Activated T-cell treated with anti-CD3 and anti-CD28 coated beads for 1 hour (primary cell): Measurements from ENCODE around the gene NFIX.

Experiments
- DNase-seq: peaks from one replicate; pipeline ENCODE4 v3.0.0-alpha.2; 2020; ENCODE audit warnings: low read depth

Gene NFIX

DNA sequence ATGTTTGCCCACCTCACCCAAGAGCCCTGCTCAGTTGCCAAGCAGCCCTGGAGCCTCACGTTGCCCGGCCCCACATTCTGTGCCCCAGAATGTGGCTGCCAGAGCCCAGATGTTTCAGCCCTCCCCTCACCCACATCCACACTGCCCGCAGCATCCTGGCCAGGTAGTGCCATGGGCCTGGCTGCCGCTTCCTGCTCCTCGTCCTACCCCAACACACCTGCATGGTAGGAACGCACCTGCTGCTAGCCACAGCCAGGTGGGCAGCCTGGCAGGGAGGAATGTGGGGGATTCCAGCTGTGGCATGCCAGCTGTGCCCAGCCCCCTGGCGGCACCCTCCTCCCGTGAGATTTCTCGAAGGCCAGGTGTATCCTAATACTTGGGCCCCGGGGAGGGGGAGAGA is 7.5 kb upstream of the NFIX start:
- no peak for DNase-seq

DNA sequence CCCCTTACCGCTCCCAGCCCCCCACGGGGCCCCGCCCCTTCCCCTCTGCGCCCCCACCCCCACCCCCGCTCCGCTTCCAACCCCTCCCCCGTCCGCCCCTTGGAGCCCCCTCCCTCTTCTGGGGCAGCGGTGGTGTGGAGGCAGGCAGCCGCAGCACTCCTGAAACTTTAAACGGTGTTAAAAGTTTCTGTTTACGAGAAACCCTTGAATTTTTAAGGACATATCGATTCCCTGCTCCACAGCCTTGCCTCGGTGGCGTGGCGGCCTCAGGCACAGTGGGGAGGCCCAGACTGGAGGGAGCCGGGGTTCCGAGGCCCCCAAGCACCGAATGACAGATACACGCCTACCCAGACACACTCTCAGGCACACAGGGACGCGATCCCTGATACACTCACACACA is 4.8 kb upstream of the NFIX start:
- DNase-seq = no peak

DNA sequence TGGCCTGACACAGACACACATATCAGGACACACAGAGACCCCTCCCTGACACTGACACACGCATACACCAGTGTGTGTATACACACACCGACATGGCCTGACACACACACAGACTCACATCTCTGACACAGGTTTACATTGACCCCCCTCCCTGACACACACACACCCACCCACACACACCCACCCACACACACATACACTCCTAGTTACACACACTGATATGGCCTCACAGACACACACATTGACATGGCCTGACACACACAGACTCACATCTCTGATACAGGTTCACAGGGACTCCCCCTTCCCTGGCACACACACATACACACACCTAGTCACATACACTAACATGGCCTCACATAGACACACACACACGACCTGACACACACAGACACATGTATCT is 4.4 kb upstream of the NFIX start:
- DNase-seq = no peak

DNA sequence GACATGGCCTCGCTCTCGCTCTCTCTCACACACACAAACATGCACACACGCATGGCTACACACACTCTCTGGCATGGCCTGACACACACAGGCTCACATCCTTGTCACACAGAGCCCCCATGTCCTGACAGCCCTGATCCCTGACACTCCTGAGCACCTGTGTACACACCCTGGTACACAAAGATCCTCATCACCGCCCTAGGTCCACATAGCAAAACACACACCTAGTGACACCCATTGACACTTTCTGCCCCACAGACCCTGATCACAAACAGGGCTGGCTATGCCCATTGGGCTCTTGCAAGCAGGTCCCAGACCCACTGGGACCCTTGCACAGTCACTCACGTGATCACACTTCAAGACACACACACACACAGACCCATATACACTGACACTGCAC is 4.0 kb upstream of the NFIX start:
- no peak for DNase-seq

DNA sequence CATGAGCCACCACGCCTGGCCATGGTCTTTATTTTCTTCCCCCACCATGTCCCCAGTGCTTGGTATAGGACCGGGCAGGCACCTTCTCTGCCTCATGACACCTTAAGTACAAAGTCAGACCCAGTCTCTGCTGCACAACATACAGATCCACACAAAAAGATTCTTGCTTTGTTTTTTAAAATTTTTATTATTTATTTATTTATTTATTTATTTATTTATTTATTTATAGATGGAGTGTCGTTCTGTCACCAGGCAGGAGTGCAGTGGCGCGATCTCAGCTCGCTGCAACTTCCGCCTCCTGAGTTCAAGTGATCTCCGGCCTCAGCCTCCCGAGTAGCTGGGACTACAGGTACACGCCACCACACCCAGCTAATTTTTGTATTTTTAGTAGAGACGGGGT is 2.5 kb upstream of the NFIX start:
- no peak for DNase-seq

DNA sequence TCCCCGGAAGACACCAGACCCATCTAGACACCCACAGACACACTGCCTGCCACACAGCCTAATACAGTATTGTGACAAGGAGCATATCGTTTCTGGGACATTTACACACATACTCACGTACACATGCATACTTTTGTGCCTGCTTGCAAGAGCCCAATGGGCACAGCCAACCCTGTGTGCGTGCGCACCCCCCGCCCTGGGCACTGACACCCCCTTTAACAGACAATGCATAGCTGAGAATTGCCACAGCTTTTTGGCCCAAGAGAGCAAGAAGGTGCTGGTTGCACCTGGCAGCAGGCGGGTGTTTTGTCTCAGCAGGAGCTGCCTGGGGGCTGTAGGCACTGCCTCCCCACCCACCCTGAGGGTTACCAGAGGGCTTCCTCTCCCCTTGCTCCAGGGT is 1.7 kb upstream of the NFIX start:
- DNase-seq = no peak

DNA sequence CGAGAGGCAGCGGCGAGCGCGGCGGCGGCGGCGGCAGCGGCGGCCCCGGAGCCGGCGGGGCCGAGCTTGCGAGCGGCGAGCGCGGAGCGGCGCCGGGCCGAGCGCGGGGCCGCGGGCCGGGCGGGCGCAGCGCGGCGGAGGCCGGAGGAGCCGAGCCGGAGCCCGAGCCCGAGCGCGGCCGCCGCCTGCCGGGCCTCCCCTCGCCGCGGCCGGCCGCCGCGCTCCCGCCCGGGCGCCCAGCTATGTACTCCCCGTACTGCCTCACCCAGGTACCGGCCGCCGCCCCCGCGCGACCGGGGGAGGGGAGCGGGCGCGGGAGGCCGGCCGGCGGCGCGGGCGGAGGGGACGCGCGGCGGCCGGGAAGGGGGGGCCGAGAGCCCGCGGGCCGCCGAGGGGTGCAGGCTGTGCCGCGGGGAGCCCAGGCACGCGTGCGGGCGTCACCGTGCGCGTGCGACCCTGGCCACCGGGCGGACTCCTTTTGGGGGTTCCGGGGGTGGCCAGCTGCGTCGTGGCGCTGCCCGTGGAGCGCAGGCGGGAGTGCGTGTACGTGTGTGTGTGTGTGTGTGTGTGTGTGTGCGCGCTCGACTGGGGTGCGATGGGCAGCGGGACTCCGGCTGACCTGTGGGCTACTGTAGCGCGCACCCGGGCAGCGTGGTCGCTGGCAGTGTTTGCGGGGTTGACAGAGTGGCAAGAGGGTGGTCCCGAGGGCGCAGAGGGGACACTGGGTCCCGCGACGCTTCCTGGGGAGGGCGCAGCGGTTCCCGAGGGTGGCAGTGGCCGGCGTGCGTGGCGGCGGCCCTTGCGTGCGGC is 526 bp downstream of the NFIX start:
- no peak for DNase-seq

DNA sequence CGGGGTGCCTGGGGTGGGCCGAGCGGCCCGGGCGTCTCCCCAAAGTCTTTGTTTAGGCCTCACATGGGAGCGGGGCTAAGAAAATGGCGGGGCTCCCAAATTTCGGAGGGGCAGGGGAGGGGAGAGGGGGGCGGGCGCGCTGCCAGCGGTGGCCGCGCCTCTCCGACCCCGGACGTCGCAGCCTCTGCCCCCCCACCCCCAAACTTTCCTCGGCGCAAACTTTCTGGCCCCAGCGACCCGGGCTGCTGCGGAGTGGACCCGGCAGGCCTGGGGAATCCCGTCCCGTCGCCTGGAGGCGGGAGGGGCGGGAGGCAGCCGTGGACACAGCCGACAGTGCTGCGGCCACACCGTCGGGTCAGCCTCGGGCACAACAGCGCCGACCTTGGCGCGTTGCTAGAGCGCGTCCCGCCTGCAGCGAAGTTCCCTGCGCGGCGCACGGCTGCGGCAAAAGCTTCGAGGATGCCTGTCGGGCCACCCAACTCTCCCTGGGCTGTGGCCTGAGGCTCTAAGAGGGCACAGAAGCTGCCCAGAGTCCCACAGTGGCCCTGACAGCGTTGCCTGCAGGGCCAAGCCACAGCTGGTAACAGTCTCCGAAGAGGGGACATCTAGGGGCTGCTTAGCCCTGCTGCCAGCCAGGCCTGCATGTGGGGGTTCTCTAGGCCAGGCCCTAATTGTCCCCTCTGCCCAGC is 1.3 kb downstream of the NFIX start:
- DNase-seq = no peak

DNA sequence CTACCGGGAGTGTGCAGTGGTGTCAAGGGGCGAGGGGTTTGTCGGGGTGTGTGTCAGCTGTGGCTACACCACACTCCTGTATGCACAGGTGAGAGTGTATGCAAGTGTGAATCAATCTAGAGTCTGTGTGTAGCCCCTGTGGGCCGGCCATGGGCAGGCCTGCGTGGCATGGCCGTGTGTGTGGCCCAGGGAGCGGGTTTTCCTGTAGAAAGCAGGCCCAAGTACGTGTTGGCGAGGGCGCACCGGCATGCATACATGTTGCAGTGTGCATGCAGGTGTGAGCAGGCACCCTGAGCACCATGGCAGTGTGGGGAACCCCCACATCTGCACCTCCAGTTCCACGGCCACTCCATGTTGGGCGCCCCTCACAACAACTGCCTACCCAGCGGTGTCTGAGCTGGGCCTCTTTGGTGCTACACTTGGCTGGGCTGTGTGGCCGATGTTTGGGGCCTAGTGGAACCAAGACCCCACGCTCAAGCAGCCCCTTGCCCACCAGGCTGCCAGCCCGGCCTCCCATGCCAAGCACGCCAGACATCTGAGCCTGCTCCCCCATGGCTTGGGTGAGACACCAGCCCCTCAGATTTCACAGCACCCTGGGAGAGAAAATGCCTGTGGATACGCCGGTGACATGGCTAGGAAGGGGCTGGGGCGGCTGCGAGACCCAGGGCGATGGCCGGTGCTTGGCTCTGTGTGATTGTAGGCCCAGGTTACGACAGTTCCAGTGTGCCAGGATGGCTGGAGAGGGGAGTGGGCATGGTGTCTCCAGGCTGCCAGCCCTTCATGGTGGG is 2.1 kb downstream of the NFIX start:
- DNase-seq = no peak

DNA sequence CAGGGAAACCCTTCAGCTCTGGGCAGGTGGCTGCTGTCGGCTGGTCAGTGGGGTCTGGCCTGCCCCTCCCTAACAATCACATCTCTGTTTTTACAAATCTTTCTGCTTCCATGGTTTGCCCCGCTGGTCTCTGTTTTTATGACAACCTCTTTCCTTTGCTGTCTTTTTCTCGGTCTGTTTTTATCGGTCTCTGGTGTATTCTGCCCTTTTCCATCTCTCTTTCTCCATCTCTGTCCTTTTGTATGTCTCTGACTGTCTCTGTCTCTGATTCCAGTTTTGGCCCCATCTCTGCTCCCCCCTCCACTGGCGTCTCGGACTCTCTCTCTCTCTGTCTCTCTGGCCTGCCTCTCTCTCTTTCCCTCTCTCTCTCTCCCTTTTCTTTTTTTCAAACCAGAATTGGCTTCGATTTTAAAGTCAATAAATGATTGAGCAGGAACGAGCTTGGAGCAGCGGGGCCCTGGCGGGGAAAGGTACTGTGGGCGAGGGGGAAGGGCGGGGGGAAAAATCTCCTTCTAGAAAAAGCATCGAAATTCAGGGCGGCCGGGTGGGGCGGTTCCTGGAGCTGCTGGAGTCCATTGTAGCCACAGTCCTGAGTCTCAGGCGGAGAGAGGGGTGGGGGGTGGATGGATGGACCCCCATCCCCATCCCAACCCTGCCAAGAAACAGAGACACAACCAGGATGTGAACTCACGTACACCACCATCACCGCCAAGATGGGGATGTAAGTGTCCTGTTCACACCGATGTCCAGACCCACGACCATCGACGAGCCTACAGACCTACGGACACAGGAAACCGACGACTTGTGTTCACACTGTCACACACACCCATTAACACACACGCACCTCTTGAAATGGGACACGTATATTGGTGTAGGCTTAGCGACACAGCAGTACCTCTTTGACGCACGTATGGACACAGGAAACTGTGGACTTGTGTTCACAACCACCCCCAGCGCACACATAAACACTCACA is 3.0 kb downstream of the NFIX start:
- no peak for DNase-seq

DNA sequence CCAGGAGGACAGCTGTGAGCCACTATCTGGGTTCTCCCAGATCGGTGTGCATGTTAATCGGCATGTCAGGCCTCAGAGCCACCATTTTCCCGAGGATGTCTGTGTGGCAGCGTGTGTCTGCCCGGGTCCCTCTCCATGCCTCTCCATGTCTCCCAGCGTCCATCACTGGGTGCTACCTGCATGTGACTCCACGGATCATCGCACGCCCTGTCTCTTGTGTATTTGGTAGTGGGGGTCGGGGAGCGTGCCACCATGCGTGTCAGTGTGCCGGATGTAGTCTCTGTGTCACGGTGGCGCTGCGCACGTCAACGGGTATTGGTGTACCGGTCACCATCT is 5.9 kb downstream of the NFIX start:
- DNase-seq = no peak

DNA sequence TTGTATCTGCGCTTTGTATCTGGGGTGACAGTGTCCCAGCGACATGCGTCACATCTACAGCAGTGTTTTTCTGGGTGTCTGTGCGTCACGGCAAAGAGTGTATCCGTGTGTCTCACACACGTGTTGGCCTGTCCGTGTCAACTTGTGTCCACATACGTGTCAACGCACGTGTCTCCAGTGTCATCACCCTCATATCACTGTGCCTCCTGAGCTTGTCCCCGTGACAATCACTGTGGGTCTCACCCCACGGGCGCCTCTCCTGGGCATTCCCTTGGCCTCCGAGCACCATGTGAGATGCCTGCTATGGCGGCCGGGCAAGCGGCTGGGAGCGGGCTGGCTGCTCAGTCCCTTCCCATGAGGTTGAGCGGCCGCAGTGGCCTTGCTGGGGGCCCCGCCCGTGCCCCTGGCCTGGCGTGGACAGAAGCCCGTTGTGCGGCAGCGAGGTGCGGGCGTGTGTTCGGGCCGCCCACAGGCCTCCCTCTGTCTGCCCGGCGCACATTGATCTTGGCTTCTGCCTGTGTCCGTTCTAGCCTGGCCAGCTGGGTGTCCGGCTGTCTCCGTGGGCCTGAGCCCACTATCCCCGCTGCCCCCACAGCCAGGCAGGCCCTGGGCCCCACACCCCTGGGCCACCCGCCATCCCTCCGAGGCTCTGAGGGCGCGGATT is 6.4 kb downstream of the NFIX start:
- no peak for DNase-seq

DNA sequence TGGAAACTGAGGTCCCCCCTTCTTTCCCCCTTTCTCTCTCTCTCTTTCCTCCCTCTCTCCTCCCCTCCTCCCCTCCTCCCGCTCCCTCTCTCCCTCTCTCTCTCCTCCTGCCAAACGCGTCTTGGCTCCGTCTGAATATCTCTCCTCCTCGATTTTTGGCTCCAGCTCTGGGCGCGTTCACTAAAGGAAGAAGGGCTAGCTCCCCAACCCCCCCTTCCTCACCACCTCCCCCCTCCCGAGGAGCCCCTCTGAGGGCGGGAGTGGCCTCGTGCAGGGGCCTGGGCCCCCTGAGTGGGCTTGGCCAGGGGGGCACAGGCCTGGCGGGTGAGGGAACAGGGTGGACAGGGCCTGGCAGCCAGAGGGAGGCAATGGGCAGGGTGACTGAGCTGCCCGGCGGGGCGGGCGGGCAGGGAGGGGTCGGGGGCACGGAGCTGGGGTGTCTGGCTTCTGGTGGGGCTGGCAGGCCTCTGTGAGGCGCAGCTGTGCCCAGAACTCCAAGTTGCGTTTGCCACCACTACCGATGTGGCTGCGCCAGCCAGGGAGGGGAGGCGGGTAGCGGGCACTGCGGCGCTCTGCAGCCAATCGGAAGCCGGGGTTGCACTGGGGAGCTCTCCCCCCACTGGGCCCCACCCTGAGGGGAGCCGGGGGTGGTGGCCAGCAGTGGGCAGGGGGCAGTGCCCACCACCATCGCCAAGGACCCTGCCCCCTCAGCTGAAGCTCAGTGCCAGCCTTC is 7.1 kb downstream of the NFIX start:
- DNase-seq = no peak

DNA sequence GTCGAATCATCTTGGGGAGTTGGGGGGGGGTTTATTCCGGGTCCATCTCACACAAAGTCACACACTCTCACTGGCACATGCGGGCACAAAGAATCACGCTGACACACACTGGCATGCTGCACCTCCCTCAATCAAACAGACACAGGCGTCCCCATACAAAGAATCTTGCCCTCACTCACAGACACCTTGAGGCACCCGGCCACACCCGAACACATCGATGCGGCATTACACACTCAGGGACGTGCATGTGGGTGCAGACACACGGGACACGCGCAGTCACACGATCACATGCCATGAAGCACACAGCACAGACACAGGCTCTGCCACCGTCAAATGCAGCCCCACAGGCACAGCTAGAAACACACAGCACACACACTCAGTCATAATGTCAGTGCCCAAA is 7.8 kb downstream of the NFIX start:
- no peak for DNase-seq

DNA sequence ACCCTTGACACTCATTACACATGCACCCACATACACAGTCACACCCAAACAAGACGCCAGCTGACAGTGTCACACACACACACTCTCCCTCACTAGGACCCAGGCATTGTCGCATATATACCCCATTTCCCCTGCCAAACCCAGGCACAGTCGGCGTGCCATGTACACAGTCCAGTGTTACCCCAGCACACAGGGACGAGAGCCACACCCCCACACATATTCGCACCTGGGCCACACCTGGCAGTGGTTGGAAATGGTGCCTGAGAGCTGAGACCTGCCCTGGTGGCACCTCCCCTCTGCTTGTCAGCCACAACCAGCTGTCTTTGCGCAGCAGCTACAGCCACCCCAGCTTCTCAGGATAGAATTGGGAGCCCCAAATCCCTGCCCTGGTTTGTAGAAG is 9.0 kb downstream of the NFIX start:
- DNase-seq = no peak

DNA sequence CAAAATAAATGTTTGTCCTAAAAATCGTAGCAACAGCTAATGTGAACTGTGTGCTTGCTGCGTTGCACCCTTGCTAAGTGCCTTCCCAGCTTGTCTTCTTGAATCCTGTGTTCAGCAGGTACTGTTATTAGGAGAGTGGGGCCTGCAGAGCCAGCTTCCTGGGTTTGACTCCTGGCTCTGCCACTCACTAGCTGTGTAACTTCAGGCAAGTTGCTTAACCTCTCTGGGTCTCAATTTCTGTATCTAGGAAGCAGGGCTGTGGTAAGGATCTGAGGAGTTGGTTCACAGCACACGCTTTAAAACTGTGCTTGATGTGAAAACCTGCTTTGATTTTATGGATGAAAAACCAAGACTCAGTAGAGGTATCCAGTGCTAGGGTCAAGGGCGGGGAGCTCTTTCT is 10.0 kb downstream of the NFIX start:
- DNase-seq = no peak

DNA sequence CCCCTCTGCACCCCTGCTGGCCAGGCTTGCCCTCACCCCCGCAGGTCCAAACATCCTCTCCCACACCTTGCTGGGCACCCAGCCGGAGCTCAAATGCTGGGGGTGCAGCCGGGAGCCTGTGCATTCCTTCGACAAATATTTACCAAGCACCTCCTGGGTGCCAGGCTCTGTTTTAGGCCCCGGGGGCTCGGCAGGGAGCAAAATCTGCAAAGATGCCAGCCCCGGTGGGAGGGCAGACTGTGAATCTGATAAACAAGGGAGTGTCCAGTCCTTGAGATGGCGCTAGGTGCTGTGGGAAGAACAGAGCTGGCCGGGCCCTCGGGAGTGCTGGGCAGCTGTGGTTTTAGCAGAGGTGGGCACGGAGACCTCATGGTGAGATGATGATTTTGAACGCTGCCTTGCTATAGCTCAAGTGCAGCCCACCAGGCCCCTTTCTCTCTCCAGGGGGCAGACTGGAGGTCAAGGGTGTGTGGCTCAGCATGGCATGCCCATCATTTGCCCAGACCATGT is 10.6 kb downstream of the NFIX start:
- DNase-seq = no peak

DNA sequence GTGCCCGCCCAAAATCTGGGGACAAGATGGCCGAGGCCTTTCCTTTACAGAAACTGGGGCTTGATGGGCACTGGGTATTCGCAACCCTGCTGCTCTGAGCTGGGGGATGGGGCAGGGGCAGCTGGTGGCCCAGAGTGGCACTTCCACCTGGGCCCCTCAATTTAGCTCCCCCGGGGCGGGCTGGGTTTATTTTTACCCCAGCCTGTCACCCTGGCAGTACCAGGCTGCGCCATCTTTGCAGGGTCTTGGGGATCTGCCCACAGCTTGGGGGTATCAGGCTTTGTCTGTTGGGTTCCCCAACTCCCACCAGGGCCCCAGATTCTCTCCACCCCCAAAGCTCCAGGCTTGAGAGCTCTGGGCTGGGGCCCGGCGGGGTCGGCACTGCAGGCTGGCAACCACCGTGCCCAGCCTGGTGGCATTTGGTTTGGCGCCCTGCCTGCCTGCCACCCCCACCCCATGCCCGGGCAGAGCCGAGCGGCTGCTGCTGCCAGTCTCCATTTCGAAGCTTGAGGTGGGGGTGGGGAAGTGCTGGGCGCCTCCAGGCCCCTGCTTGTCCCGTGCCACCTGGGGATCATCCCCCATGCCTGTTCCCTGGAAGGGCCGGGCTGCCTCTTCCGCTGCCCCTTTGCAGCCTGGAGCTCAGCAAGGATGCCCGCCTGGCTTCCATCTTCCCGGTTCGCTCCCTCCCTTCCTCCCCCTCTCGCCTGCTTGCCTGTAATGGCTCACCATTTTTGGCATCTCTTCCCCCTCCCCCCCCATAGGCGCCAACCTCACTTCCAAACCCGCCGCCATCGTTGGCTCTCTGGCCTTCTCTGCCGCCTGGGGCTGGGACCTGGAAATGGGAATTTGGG is 11.4 kb downstream of the NFIX start:
- DNase-seq = no peak

DNA sequence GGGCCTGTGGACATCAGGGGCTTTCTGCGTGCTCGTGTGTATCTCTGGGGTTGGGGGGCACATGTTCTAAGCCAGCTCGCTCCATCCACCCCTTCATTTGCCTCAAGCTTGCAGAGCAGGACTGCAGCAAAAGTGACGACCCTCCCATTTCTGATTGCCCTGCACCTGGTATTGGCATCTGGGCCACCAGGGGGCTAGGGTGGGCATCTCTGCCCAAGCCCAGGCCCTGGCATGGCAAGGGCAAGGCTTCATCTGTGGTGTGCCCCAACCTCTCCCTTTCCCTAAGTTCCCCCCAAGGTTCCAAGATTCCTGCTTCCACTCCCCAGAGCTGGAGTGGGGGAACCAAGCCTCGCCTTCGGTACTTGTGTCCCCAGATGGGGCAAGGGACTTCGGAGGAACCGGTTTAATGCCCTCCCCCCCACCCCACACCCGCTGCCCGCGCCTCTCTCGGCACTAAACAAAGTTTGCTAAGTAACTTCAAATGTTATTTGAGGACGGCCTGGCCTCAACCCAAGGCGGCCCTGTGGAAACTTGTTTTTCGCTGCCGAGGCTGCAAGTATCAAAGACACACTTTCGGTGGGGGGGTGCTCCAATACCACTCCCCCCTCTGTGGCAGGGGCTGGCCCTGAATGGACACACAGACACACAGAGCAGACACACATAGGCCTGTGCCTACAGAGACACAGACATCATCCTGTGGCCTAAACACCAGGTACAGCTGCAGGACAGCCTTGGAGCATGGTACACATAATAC is 12.2 kb downstream of the NFIX start:
- no peak for DNase-seq
